ENCODE data around the gene SPDEF. TPM values are rescaled to one million over a fixed set of nuclear protein-coding genes. Genes with fewer than 3 reads are reported as not detected.

Gene SPDEF
- total RNA-seq, 4 donors from 2014 or later = not detected

DNA sequence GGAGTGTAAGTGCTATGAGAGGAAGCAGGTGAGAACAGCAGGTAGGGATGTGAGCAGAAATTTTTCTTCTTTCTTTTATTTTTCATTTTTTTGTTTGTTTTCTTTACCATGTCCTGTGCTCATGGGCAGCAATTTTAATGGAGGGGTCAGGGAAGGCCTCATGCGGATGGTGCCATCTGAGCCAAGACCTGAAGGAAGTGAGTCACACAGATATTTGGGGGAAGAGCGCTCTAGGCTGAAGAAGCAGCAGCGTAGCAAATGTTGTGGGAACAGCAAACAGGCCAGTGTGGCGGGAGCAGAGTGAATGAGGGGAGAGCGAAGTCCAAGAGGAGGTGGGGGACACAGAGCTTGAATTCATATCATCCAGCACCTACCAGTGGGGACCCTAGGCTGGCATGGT is 12.7 kb downstream of the SPDEF start:
- Histone ChIP-seq H3K36me3 (no peaks in the 10 kb centered on the region), H3K27ac (no peak overlapping the region), H3K9me3 (no peaks in the 10 kb centered on the region), H3K4me3 (no peak overlapping the region), H3K27me3 (no peaks in the 10 kb centered on the region), H3K4me1 (peaks cover 0 to 7% (median 0%) of the 10 kb centered on the region in 4 donors)
- 77 to 87% methylated on average over 5 of the region's 5 CpGs for WGBS, 2 donors
- TF ChIP-seq, protein P1, sequence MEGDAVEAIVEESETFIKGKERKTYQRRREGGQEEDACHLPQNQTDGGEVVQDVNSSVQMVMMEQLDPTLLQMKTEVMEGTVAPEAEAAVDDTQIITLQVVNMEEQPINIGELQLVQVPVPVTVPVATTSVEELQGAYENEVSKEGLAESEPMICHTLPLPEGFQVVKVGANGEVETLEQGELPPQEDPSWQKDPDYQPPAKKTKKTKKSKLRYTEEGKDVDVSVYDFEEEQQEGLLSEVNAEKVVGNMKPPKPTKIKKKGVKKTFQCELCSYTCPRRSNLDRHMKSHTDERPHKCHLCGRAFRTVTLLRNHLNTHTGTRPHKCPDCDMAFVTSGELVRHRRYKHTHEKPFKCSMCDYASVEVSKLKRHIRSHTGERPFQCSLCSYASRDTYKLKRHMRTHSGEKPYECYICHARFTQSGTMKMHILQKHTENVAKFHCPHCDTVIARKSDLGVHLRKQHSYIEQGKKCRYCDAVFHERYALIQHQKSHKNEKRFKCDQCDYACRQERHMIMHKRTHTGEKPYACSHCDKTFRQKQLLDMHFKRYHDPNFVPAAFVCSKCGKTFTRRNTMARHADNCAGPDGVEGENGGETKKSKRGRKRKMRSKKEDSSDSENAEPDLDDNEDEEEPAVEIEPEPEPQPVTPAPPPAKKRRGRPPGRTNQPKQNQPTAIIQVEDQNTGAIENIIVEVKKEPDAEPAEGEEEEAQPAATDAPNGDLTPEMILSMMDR (IDR thresholded peaks at IDR 0.05) = no peak
- no peak for TF ChIP-seq EP300 (IDR thresholded peaks at IDR 0.05)
- no peak for TF ChIP-seq POLR2A (IDR thresholded peaks at IDR 0.05)
- DNase-seq (ENCODE audit: low spot score in 2 of 2) = no peak

DNA sequence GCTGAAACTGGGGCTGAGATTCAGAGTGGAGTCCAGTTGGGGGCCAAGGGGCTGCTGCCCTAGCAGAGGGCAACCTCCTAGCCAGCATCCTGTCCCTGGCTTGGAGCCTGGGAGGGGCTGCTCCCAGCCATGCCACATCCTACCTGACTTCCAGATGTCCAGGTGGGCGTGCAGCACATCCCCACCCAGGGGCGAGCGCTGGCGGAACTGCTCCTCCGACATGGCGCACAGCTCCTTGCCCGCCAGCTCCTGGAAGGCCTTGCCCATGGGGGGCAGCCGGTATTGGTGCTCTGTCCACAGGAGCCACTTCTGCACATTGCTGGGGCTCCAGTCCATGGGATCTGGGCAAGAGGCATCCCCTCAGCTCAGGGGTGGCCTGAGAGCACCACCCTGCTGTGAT is 15.3 kb downstream of the SPDEF start:
- no peaks in the 10 kb centered on the region for H3K4me1 ChIP-seq
- no peaks in the 10 kb centered on the region for H3K27me3 ChIP-seq
- WGBS, 2 donors = 88% methylated on average over 8 of the region's 8 CpGs; no CpG with 5 or more reads in 1 of the 2 donors
- H3K4me3 ChIP-seq = no peak overlapping the region
- TF ChIP-seq, protein P1 (IDR thresholded peaks at IDR 0.05) = no peak
- TF ChIP-seq EP300 (IDR thresholded peaks at IDR 0.05) (no peak), POLR2A (IDR thresholded peaks at IDR 0.05) (no peak)
- no peak for DNase-seq (ENCODE audit: low spot score in 2 of 2)
- no peaks in the 10 kb centered on the region for H3K36me3 ChIP-seq
- no peaks in the 10 kb centered on the region for H3K9me3 ChIP-seq
- no peak overlapping the region for H3K27ac ChIP-seq

DNA sequence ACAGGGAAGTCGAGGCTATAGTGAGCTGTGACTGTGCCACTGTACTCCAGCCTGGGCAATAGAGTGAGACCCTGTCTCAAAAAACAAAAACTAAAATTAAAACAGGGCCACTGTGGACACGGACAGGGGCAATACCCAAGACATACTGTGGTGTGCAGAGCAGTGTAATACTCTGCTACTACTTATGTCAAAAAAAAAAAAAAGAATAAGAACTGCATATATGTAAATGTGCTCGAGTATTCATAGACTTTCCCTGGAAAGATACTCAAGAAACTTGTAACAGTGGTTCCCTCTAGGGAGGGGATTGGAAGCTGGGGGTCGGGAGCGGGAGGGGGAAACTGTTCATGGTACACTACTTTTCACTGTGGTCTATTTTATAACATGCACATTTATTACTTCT is 15.9 kb downstream of the SPDEF start:
- 66 to 68% methylated on average over 5 of the region's 5 CpGs for WGBS, 2 donors
- H3K27ac ChIP-seq = no peak overlapping the region
- H3K4me3 ChIP-seq = no peak overlapping the region
- TF ChIP-seq EP300 (IDR thresholded peaks at IDR 0.05) (no peak), POLR2A (IDR thresholded peaks at IDR 0.05) (no peak)
- TF ChIP-seq, protein P1 (IDR thresholded peaks at IDR 0.05) = no peak
- no peak for DNase-seq (ENCODE audit: low spot score in 2 of 2)
- H3K9me3 ChIP-seq = no peaks in the 10 kb centered on the region
- H3K36me3 ChIP-seq = no peaks in the 10 kb centered on the region
- no peaks in the 10 kb centered on the region for H3K27me3 ChIP-seq
- no peaks in the 10 kb centered on the region for H3K4me1 ChIP-seq

DNA sequence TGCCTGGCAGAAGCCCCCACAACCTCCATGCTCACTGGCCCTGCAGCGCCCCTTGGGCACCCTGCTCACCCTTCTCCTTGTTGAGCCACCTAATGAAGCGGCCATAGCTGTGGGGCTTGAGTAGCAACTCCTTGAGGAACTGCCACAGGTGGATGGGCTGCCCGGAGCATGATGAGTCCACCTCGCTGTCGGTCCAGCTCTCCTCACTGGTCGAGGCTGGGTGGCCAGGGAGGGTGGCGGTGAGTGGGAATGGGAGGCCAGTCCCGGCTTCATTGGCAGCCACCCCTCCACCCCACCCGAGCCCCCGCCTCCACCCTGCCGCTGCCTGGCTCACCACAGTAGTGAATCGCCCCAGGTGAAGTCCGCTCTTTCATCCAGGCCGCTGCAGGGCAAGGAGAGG is 16.9 kb downstream of the SPDEF start:
- TF ChIP-seq, protein P1 (IDR thresholded peaks at IDR 0.05) = no peak
- TF ChIP-seq EP300 (IDR thresholded peaks at IDR 0.05) (no peak), POLR2A (IDR thresholded peaks at IDR 0.05) (no peak)
- no peak overlapping the region for H3K27ac ChIP-seq
- H3K9me3 ChIP-seq = no peaks in the 10 kb centered on the region
- H3K27me3 ChIP-seq = no peaks in the 10 kb centered on the region
- 58 to 67% methylated on average over 7 to 9 of the region's 14 CpGs for WGBS, 2 donors
- no peak overlapping the region for H3K4me3 ChIP-seq
- H3K36me3 ChIP-seq = no peaks in the 10 kb centered on the region
- DNase-seq (ENCODE audit: low spot score in 2 of 2) = no peak
- H3K4me1 ChIP-seq = no peaks in the 10 kb centered on the region

DNA sequence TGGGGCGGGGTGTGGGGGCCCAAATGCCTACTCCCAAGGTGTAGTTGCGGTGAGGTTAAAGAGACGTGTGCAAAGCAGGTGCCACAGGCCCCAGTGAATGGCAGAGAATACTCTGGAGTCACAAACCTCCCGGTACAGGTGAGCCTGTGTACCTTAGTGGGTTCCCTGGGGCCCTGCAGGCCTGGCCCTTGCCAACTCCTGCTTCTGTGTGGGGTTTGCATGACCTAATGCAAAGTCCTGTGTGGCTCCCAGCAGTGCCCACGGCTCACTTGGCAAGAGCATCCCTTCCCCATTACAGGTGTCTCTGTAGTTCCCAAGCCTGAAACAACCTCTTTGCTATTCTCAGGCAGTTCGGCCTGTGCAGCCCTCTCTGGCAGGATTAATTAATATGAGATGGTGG is 17.5 kb downstream of the SPDEF start:
- no peak overlapping the region for H3K27ac ChIP-seq
- DNase-seq (ENCODE audit: low spot score in 2 of 2) = no peak
- H3K4me1 ChIP-seq = no peaks in the 10 kb centered on the region
- H3K4me3 ChIP-seq = no peak overlapping the region
- H3K36me3 ChIP-seq = no peaks in the 10 kb centered on the region
- no peaks in the 10 kb centered on the region for H3K9me3 ChIP-seq
- TF ChIP-seq, protein P1 (IDR thresholded peaks at IDR 0.05) = no peak
- TF ChIP-seq EP300 (IDR thresholded peaks at IDR 0.05) (no peak), POLR2A (IDR thresholded peaks at IDR 0.05) (no peak)
- 85 to 91% methylated on average over 6 of the region's 6 CpGs for WGBS, 2 donors
- no peaks in the 10 kb centered on the region for H3K27me3 ChIP-seq
